Measurements from ENCODE around the gene PRAMEF5. TPM values are rescaled to one million over a fixed set of nuclear protein-coding genes. Genes with fewer than 3 reads are reported as not detected.
"Not testable (repeated sequence)": the region's sequence is repeated elsewhere in the genome, so short reads cannot be mapped to it uniquely, and the experiment has no call there.

The PRAMEF5 gene
- not detected for total RNA-seq

GRCh38 chr1:13253898-13254297, at the start of gene PRAMEF5:
Gene PRAMEF5 (plus strand): TSS chr1:13254198. CDS start chr1:13259269, 5,071 bp downstream.
- H3K9me3 ChIP-seq; DNase-seq (ENCODE audit: extremely low spot score in 2 of 2); H3K4me1 ChIP-seq; H3K36me3 ChIP-seq; intact Hi-C loops (cut with DNase I); H3K27ac ChIP-seq; H3K27me3 ChIP-seq; H3K4me3 ChIP-seq: not testable (repeated sequence)

- H3K4me3 ChIP-seq; H3K36me3 ChIP-seq; DNase-seq (ENCODE audit: extremely low spot score in 2 of 2); H3K27me3 ChIP-seq; H3K4me1 ChIP-seq; intact Hi-C loops (cut with DNase I); H3K9me3 ChIP-seq; H3K27ac ChIP-seq: not testable (repeated sequence)
Observed at GRCh38 chr1:13208712-13209111, 45.3 kb upstream of the PRAMEF5 start.

DNA sequence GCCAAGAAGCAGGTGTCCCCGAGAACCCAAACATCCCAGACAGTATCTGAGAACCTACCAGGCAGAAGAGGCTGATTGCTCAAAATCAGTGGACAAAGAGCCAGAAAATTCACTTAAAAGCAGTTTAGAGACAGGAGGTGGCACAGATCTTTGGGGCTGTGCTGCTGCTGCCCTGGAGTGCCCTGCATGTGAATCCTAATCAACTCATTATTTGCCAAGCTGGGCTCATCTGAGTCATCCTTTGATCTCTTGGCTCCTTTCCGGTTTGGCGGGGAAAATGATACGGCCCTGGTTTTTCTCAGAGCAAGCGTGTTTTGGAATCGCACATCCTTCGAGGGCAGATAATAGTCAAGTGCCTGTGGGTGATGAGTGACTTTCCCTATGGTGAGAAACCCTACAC, 37.4 kb upstream of the PRAMEF5 start:
- H3K4me1 ChIP-seq; intact Hi-C loops (cut with DNase I); H3K27ac ChIP-seq; H3K36me3 ChIP-seq; H3K9me3 ChIP-seq; H3K27me3 ChIP-seq; DNase-seq (ENCODE audit: extremely low spot score in 2 of 2); H3K4me3 ChIP-seq: not testable (repeated sequence)

- H3K27ac ChIP-seq; H3K27me3 ChIP-seq; H3K4me1 ChIP-seq; DNase-seq (ENCODE audit: extremely low spot score in 2 of 2); H3K36me3 ChIP-seq; intact Hi-C loops (cut with DNase I); H3K9me3 ChIP-seq; H3K4me3 ChIP-seq: not testable (repeated sequence)
Observed at GRCh38 chr1:13219203-13219602, 34.8 kb upstream of the PRAMEF5 start.

GRCh38 chr1:13222788-13223187, 31.2 kb upstream of the PRAMEF5 start:
- H3K27ac ChIP-seq; H3K36me3 ChIP-seq; H3K9me3 ChIP-seq; DNase-seq (ENCODE audit: extremely low spot score in 2 of 2); H3K4me1 ChIP-seq; H3K4me3 ChIP-seq; H3K27me3 ChIP-seq; intact Hi-C loops (cut with DNase I): not testable (repeated sequence)

DNA sequence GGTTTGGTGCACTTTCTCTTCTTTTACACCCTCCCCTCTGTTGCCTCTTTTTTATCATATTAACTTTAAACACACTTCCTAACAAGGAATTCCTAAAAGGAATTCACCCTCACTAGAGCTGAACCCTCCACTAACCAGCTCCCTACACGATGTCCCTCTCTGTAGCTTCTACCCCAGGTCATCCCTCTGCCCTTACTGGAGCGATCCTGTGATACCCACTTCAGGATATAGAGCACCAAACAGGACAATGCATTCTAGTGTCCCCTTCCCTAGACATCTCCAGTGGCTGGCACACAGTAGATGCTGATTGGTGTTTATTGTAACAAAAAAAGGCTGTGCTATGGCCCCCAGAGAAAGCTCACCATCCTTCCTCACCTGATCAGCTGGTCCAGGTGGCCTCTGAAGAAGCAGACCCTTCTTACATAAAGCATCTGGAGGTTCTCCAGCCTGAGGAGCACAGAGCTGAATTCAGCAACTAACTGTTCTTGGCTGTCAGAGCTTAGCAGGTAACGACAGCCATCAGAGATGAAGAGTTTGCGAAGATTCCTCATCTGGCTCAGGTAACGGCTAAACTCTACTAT, 29.4 kb upstream of the PRAMEF5 start:
- no peaks in the 10 kb centered on the region for H3K36me3 ChIP-seq
- no peak overlapping the region for H3K27ac ChIP-seq
- no peaks in the 10 kb centered on the region for H3K4me1 ChIP-seq
- intact Hi-C loops (cut with DNase I): no loop called here
- no peak for DNase-seq (ENCODE audit: extremely low spot score in 2 of 2)
- H3K9me3 ChIP-seq: no peaks in the 10 kb centered on the region
- TF ChIP-seq POLR2A (IDR thresholded peaks at IDR 0.05) (no peak), CTCF (IDR thresholded peaks at IDR 0.05) (no peak), POLR2AphosphoS5 (IDR thresholded peaks at IDR 0.05; ENCODE audit: insufficient read depth in 1 of 2, low read depth in 1 of 2) (no peak)
- H3K27me3 ChIP-seq: no peaks in the 10 kb centered on the region
- no peak overlapping the region for H3K4me3 ChIP-seq

GRCh38 chr1:13225675-13226204, 28.3 kb upstream of the PRAMEF5 start, which contains the start of gene PRAMEF18:
Gene PRAMEF18 (minus strand): TSS chr1:13226154. CDS start chr1:13226106, 48 bp downstream.
- H3K9me3 ChIP-seq; H3K27ac ChIP-seq; H3K4me3 ChIP-seq; intact Hi-C loops (cut with DNase I); DNase-seq (ENCODE audit: extremely low spot score in 2 of 2); H3K4me1 ChIP-seq; H3K27me3 ChIP-seq; H3K36me3 ChIP-seq: not testable (repeated sequence)

DNA sequence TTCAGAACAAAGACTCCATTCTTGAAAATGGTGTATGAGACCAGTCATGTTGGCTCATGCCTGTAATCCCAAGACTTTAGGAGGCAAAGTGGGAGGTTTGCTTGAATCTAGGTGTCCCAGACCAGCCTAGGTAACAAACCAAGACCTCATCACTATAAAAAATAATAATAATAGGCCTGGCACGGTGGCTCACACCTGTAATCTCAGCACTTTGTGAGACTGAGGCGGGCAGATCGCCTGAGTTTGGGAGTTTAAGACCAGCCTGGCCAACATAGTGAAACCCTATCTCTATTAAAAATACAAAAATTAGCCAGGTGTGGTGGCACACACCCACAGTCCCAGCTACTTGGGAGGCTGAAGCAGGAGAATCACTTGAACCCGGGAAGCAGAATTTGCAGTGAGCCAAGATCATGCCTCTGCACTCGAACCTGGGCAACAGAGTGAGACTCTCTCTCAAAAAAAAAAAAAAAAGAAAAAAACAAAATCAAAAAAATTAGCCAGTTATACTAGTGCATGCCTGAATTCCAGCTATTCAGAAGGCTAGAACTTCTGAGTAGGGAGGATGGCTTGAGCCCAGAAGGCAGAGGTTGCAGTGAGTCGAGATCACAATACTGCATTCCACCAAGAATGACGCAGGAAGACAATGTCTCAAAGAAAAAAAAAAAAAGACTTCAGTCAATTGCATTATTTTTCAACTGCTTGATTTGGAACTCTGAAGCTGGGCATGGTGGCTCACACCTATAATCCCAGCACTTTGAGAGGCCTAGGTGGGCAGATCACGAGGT, 26.5 kb upstream of the PRAMEF5 start:
- not testable (repeated sequence) for DNase-seq (ENCODE audit: extremely low spot score in 2 of 2)

More for the DNA sequence above, 26.5 kb upstream of the PRAMEF5 start:
- H3K4me3 ChIP-seq; H3K36me3 ChIP-seq; H3K4me1 ChIP-seq; intact Hi-C loops (cut with DNase I); H3K9me3 ChIP-seq; H3K27me3 ChIP-seq; H3K27ac ChIP-seq: not testable (repeated sequence)

Measured in vagina (tissue), 2 donors.